Measurements from ENCODE around the gene IL4I1. TPM values are rescaled to one million over a fixed set of nuclear protein-coding genes. Genes with fewer than 3 reads are reported as not detected.

IL4I1 gene
- total and polyA plus RNA-seq, 4 donors, result 0.08 to 0.75 (median 0.23) TPM

DNA sequence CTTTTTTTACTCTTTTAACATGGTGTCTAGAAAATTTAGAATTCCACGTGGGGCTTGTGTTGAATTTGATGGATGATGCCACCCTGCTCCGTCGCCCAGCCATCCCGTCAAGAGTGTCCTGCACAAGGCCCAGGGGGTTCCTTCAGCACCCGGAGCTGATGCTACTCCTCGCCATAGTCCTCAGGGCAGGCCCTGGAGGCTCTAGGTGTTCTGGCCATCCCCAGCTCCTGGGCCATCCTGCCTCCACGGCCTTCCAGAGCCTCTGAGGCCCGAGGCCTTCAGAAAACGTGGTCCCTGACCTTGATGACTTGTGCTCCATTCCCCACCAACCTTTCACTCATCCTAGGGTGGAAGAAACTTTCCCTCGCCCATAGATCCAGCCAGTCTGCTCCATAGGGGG lies 22.9 kb downstream of the IL4I1 start:
- peaks cover 6 to 40% (median 30%) of the 10 kb centered on the region in 4 donors for H3K4me1 ChIP-seq (ENCODE audit: control insufficient read depth in 4 of 4, insufficient read depth in 4 of 4, low read length in 3 of 4)
- H3K27ac ChIP-seq (ENCODE audit: low read depth in 1 of 2, low read length in 2 of 2), result no peak overlapping the region
- H3K27me3 ChIP-seq (ENCODE audit: control insufficient read depth in 4 of 4, insufficient read depth in 4 of 4, low read length in 3 of 4), result no peaks in the 10 kb centered on the region
- no peak overlapping the region for H3K9ac ChIP-seq (ENCODE audit: low read depth in 1 of 2, low read length in 2 of 2)
- TF ChIP-seq EGR1 (IDR thresholded peaks at IDR 0.05; ENCODE audit: low read depth in 2 of 2) (no peak), JUND (IDR thresholded peaks at IDR 0.05) (no peak), FOXA2 (IDR thresholded peaks at IDR 0.05) (no peak), GABPA (IDR thresholded peaks at IDR 0.05 in 1 of 2, conservative IDR thresholded peaks at IDR 0.05 in 1 of 2) (no peak), RXRA (IDR thresholded peaks at IDR 0.05) (no peak), HNF4G (IDR thresholded peaks at IDR 0.05) (no peak), YY1 (IDR thresholded peaks at IDR 0.05) (no peak), RAD21 (IDR thresholded peaks at IDR 0.05) (no peak), HNF4A (conservative IDR thresholded peaks at IDR 0.05) (no peak), SP1 (IDR thresholded peaks at IDR 0.05) (no peak), NR2F2 (IDR thresholded peaks at IDR 0.05) (no peak)
- TF ChIP-seq, protein P1, sequence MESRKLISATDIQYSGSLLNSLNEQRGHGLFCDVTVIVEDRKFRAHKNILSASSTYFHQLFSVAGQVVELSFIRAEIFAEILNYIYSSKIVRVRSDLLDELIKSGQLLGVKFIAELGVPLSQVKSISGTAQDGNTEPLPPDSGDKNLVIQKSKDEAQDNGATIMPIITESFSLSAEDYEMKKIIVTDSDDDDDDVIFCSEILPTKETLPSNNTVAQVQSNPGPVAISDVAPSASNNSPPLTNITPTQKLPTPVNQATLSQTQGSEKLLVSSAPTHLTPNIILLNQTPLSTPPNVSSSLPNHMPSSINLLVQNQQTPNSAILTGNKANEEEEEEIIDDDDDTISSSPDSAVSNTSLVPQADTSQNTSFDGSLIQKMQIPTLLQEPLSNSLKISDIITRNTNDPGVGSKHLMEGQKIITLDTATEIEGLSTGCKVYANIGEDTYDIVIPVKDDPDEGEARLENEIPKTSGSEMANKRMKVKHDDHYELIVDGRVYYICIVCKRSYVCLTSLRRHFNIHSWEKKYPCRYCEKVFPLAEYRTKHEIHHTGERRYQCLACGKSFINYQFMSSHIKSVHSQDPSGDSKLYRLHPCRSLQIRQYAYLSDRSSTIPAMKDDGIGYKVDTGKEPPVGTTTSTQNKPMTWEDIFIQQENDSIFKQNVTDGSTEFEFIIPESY (IDR thresholded peaks at IDR 0.05), result no peak
- TF ChIP-seq, protein P2, sequence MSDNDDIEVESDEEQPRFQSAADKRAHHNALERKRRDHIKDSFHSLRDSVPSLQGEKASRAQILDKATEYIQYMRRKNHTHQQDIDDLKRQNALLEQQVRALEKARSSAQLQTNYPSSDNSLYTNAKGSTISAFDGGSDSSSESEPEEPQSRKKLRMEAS (IDR thresholded peaks at IDR 0.05), result no peak
- TF ChIP-seq, protein P3, sequence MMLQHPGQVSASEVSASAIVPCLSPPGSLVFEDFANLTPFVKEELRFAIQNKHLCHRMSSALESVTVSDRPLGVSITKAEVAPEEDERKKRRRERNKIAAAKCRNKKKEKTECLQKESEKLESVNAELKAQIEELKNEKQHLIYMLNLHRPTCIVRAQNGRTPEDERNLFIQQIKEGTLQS (IDR thresholded peaks at IDR 0.05), result no peak
- no peaks in the 10 kb centered on the region for H3K36me3 ChIP-seq (ENCODE audit: control insufficient read depth in 4 of 4, insufficient read depth in 3 of 4, low read depth in 1 of 4, low read length in 3 of 4)
- WGBS, result 93% methylated on average over 10 of the region's 10 CpGs
- no peak for DNase-seq (ENCODE audit: low spot score)
- H3K4me3 ChIP-seq (ENCODE audit: low read depth in 1 of 3, low read length in 3 of 3), result no peak overlapping the region
- no peaks in the 10 kb centered on the region for H3K9me3 ChIP-seq (ENCODE audit: control insufficient read depth in 4 of 4, low read length in 3 of 4)

DNA sequence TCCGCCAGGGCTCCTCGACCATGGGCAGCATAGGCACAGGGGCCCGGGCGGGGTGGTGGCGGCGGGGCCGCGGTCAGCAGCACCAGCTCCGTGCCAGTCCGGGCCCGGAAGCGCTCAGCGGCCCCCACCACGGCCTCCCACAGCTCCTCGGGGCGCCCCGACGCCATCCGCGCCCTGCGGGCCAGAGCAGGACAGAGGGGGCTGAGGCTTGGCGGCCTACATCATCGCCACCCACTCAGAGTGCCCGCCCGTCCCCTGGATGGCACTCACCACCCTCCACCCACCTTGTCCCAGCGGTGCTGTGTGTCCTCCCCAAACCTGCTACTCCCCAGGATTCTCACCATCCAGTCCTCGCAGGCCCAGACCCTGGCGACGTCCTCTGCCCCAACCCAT lies 23.6 kb downstream of the IL4I1 start:
- Histone ChIP-seq H3K9ac (ENCODE audit: low read depth in 1 of 2, low read length in 2 of 2) (no peak overlapping the region), H3K27me3 (ENCODE audit: control insufficient read depth in 4 of 4, insufficient read depth in 4 of 4, low read length in 3 of 4) (no peaks in the 10 kb centered on the region), H3K9me3 (ENCODE audit: control insufficient read depth in 4 of 4, low read length in 3 of 4) (no peaks in the 10 kb centered on the region), H3K4me1 (ENCODE audit: control insufficient read depth in 4 of 4, insufficient read depth in 4 of 4, low read length in 3 of 4) (peaks cover 6 to 38% (median 27%) of the 10 kb centered on the region in 4 donors), H3K36me3 (ENCODE audit: control insufficient read depth in 4 of 4, insufficient read depth in 3 of 4, low read depth in 1 of 4, low read length in 3 of 4) (no peaks in the 10 kb centered on the region), H3K27ac (ENCODE audit: low read depth in 1 of 2, low read length in 2 of 2) (no peak overlapping the region), H3K4me3 (ENCODE audit: low read depth in 1 of 3, low read length in 3 of 3) (no peak overlapping the region)
- TF ChIP-seq GABPA (IDR thresholded peaks at IDR 0.05 in 1 of 2, conservative IDR thresholded peaks at IDR 0.05 in 1 of 2) (no peak), TAF1 (conservative IDR thresholded peaks at IDR 0.05) (no peak), RXRA (IDR thresholded peaks at IDR 0.05) (no peak), SP1 (IDR thresholded peaks at IDR 0.05) (no peak), JUND (IDR thresholded peaks at IDR 0.05) (no peak), HNF4A (conservative IDR thresholded peaks at IDR 0.05) (no peak), YY1 (IDR thresholded peaks at IDR 0.05) (no peak), EGR1 (IDR thresholded peaks at IDR 0.05; ENCODE audit: low read depth in 2 of 2) (no peak), NR2F2 (IDR thresholded peaks at IDR 0.05) (no peak), FOXA1 (IDR thresholded peaks at IDR 0.05) (no peak), HNF4G (IDR thresholded peaks at IDR 0.05) (no peak), FOXA2 (IDR thresholded peaks at IDR 0.05) (no peak), RAD21 (IDR thresholded peaks at IDR 0.05) (no peak)
- TF ChIP-seq, protein P3 (IDR thresholded peaks at IDR 0.05), result no peak
- TF ChIP-seq, protein P4, sequence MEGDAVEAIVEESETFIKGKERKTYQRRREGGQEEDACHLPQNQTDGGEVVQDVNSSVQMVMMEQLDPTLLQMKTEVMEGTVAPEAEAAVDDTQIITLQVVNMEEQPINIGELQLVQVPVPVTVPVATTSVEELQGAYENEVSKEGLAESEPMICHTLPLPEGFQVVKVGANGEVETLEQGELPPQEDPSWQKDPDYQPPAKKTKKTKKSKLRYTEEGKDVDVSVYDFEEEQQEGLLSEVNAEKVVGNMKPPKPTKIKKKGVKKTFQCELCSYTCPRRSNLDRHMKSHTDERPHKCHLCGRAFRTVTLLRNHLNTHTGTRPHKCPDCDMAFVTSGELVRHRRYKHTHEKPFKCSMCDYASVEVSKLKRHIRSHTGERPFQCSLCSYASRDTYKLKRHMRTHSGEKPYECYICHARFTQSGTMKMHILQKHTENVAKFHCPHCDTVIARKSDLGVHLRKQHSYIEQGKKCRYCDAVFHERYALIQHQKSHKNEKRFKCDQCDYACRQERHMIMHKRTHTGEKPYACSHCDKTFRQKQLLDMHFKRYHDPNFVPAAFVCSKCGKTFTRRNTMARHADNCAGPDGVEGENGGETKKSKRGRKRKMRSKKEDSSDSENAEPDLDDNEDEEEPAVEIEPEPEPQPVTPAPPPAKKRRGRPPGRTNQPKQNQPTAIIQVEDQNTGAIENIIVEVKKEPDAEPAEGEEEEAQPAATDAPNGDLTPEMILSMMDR (IDR thresholded peaks at IDR 0.05; ENCODE audit: low read depth, low read length, missing input control), result no peak
- TF ChIP-seq, protein P1 (IDR thresholded peaks at IDR 0.05), result no peak
- TF ChIP-seq, protein P5, sequence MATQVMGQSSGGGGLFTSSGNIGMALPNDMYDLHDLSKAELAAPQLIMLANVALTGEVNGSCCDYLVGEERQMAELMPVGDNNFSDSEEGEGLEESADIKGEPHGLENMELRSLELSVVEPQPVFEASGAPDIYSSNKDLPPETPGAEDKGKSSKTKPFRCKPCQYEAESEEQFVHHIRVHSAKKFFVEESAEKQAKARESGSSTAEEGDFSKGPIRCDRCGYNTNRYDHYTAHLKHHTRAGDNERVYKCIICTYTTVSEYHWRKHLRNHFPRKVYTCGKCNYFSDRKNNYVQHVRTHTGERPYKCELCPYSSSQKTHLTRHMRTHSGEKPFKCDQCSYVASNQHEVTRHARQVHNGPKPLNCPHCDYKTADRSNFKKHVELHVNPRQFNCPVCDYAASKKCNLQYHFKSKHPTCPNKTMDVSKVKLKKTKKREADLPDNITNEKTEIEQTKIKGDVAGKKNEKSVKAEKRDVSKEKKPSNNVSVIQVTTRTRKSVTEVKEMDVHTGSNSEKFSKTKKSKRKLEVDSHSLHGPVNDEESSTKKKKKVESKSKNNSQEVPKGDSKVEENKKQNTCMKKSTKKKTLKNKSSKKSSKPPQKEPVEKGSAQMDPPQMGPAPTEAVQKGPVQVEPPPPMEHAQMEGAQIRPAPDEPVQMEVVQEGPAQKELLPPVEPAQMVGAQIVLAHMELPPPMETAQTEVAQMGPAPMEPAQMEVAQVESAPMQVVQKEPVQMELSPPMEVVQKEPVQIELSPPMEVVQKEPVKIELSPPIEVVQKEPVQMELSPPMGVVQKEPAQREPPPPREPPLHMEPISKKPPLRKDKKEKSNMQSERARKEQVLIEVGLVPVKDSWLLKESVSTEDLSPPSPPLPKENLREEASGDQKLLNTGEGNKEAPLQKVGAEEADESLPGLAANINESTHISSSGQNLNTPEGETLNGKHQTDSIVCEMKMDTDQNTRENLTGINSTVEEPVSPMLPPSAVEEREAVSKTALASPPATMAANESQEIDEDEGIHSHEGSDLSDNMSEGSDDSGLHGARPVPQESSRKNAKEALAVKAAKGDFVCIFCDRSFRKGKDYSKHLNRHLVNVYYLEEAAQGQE (IDR thresholded peaks at IDR 0.05), result no peak
- TF ChIP-seq, protein P2 (IDR thresholded peaks at IDR 0.05), result no peak
- DNase-seq (ENCODE audit: low spot score), result no peak
- 96% methylated on average over 29 of the region's 29 CpGs for WGBS

Measured in liver (tissue), 9 donors.